HEK293T (cell line): ENCODE data around the gene SP1.

Experiments
- CTCF ChIA-PET: fragments of 350-600 bp; formaldehyde crosslinking; extraction: SDS; loops from one replicate; lab custom pipeline; 2021; ENCODE audit warnings: antibody characterized with exemption, inconsistent platforms; lab: Yijun Ruan, JAX
- POLR2A ChIA-PET: fragments of 350-600 bp; formaldehyde crosslinking; extraction: SDS; loops from one replicate; lab custom pipeline; 2020; ENCODE audit warnings: antibody characterized with exemption, inconsistent platforms; lab: Yijun Ruan, JAX
- DNase-seq: peaks from one replicate; pipeline ENCODE4 v3.0.0; 2012; ENCODE audit warnings: mixed read lengths; ENCODE audit errors: extremely low spot score
- ARNT ChIP-seq: fragments of 450-650 bp; IDR thresholded peaks from 2 replicates; pipeline ENCODE4 v1.6.1; 2017; ENCODE audit warnings: mild to moderate bottlenecking
- BHLHE40 ChIP-seq: fragments of 450-650 bp; IDR thresholded peaks from 2 replicates; pipeline ENCODE4 v1.6.1; 2016; ENCODE audit warnings: mild to moderate bottlenecking, moderate library complexity, borderline replicate concordance
- CTBP1 ChIP-seq: fragments of 450-650 bp; IDR thresholded peaks from 2 replicates; pipeline ENCODE4 v1.6.1; 2016; ENCODE audit warnings: borderline replicate concordance
- ELF4 ChIP-seq: fragments of 450-650 bp; IDR thresholded peaks from 2 replicates; pipeline ENCODE4 v1.6.1; 2017; ENCODE audit warnings: antibody characterized with exemption
- FOXK2 ChIP-seq: fragments of 450-650 bp; IDR thresholded peaks from 2 replicates; pipeline ENCODE4 v1.6.1; 2016; ENCODE audit warnings: mild to moderate bottlenecking
- FOXM1 ChIP-seq: fragments of 450-650 bp; IDR thresholded peaks from 2 replicates; pipeline ENCODE4 v1.6.1; 2017; ENCODE audit warnings: mild to moderate bottlenecking, borderline replicate concordance
- HDGF ChIP-seq: fragments of 450-650 bp; IDR thresholded peaks from 2 replicates; pipeline ENCODE4 v1.6.1; 2017; ENCODE audit warnings: antibody characterized with exemption, borderline replicate concordance
- L3MBTL2 ChIP-seq: fragments of 450-650 bp; conservative IDR thresholded peaks from 2 replicates; pipeline ENCODE4 v1.6.1; 2016; ENCODE audit warnings: mild to moderate bottlenecking
- LEF1 ChIP-seq: fragments of 450-650 bp; IDR thresholded peaks from 2 replicates; pipeline ENCODE4 v1.6.1; 2017; ENCODE audit warnings: mild to moderate bottlenecking, borderline replicate concordance
- NFRKB ChIP-seq: fragments of 450-650 bp; IDR thresholded peaks from 2 replicates; pipeline ENCODE4 v1.6.1; 2016; ENCODE audit warnings: mild to moderate bottlenecking, moderate library complexity
- PKNOX1 ChIP-seq: fragments of 450-650 bp; IDR thresholded peaks from 2 replicates; pipeline ENCODE4 v1.6.1; 2016
- SP1 ChIP-seq: fragments of 450-650 bp; IDR thresholded peaks from 2 replicates; pipeline ENCODE4 v1.6.1; 2017
- SUZ12 ChIP-seq: fragments of 450-650 bp; IDR thresholded peaks from 2 replicates; pipeline ENCODE4 v1.6.1; 2016; ENCODE audit warnings: mild to moderate bottlenecking
- TARDBP ChIP-seq: fragments of 450-650 bp; IDR thresholded peaks from 2 replicates; pipeline ENCODE4 v1.6.1; 2016
- ZNF384 ChIP-seq: fragments of 450-650 bp; IDR thresholded peaks from 2 replicates; pipeline ENCODE4 v1.6.1; 2016

Gene SP1

GRCh38 chr12:53345486-53346188, 34.3 kb upstream of the SP1 start:
- DNase-seq, result no peak
- CTCF ChIA-PET, result interaction anchor here (0.5 to 2.8 kb wide), 11 partner anchors 11 to 163 kb away, joined by 3 to 48 read pairs (median 4); partner anchors contain the start of gene AAAS
- POLR2A ChIA-PET, result interaction anchor here (0.6 to 3.2 kb wide), 14 partner anchors 12 to 280 kb away, joined by 3 to 58 read pairs (median 6); partner anchors contain the start of genes AAAS, ATF7, PFDN5 and PRR13
- TF ChIP-seq FOXM1 (no peak), ELF4 (no peak), PKNOX1 (no peak), ZNF384 (no peak), LEF1 (no peak), CTBP1 (no peak), ARNT (no peak), HDGF (no peak), BHLHE40 (no peak), L3MBTL2 (no peak), SUZ12 (no peak)

GRCh38 chr12:53346491-53346890, 33.5 kb upstream of the SP1 start:
- no peak for DNase-seq
- POLR2A ChIA-PET, result interaction anchor here (2.8 to 3.2 kb wide), 3 partner anchors 18 to 33 kb away, joined by 22 to 58 read pairs (median 36); partner anchors contain the start of genes AAAS and SP1
- CTCF ChIA-PET, result interaction anchor here (1.7 kb wide), 1 partner anchor 163 kb away, joined by 3 read pairs; no protein-coding TSS in a partner anchor
- no peak for TF ChIP-seq BHLHE40
- TF ChIP-seq LEF1, result no peak
- TF ChIP-seq SP1, result no peak
- TF ChIP-seq NFRKB, result no peak
- no peak for TF ChIP-seq HDGF
- no peak for TF ChIP-seq TARDBP
- no peak for TF ChIP-seq ARNT
- no peak for TF ChIP-seq L3MBTL2
- no peak for TF ChIP-seq FOXM1
- no peak for TF ChIP-seq SUZ12
- TF ChIP-seq ELF4, result no peak
- TF ChIP-seq ZNF384, result no peak
- TF ChIP-seq PKNOX1, result no peak

GRCh38 chr12:53347905-53348304, 32.1 kb upstream of the SP1 start:
- CTCF ChIA-PET, result interaction anchor here (0.6 to 1.3 kb wide), 3 partner anchors 34 to 470 kb away, joined by 3 to 4 read pairs (median 3); no protein-coding TSS in a partner anchor
- no peak for DNase-seq
- POLR2A ChIA-PET, result interaction anchor here (0.9 to 1.3 kb wide), 4 partner anchors 27 to 269 kb away, joined by 3 to 5 read pairs (median 4); partner anchors contain the start of genes AAAS, SPRYD3 and TARBP2
- TF ChIP-seq PKNOX1 (no peak), L3MBTL2 (no peak), NFRKB (no peak), LEF1 (no peak), SUZ12 (no peak), FOXM1 (no peak), CTBP1 (no peak), ZNF384 (no peak)

- DNase-seq, result peak; percentile 81
- ChIA-PET POLR2A (interaction anchor here (0.5 to 4.3 kb wide), 9 partner anchors 26 to 512 kb away, joined by 3 to 27 read pairs (median 4); partner anchors contain the start of genes AAAS, SP1 and TARBP2), CTCF (interaction anchor here (0.6 to 3.6 kb wide), 33 partner anchors 9 to 172 kb away, joined by 3 to 45 read pairs (median 4); partner anchors contain the start of genes AAAS, CSAD, PRR13 and ZNF740)
- TF ChIP-seq ELF4 (no peak), LEF1 (no peak), FOXK2 (no peak), BHLHE40 (no peak), NFRKB (no peak), ZNF384 (no peak)
Measured at GRCh38 chr12:53352331-53353256, 27.4 kb upstream of the SP1 start.

- DNase-seq, result no peak
- POLR2A ChIA-PET, result interaction anchor here (0.7 to 4.3 kb wide), 4 partner anchors 26 to 87 kb away, joined by 3 to 27 read pairs (median 14); partner anchors contain the start of genes AAAS and SP1
- CTCF ChIA-PET, result interaction anchor here (0.7 to 3.6 kb wide), 12 partner anchors 25 to 156 kb away, joined by 3 to 45 read pairs (median 6); partner anchors contain the start of gene AAAS
- no peak for TF ChIP-seq SP1
- TF ChIP-seq ELF4, result no peak
- TF ChIP-seq HDGF, result no peak
- no peak for TF ChIP-seq ARNT
- no peak for TF ChIP-seq LEF1
- TF ChIP-seq NFRKB, result no peak
- TF ChIP-seq FOXK2, result no peak
- TF ChIP-seq ZNF384, result no peak
- TF ChIP-seq FOXM1, result no peak
- TF ChIP-seq L3MBTL2, result no peak
- no peak for TF ChIP-seq SUZ12
- no peak for TF ChIP-seq PKNOX1
- TF ChIP-seq CTBP1, result no peak
- TF ChIP-seq TARDBP, result no peak
Measured at GRCh38 chr12:53353257-53353655, 26.7 kb upstream of the SP1 start.
